ENCODE data around the gene ARL15.

DNA sequence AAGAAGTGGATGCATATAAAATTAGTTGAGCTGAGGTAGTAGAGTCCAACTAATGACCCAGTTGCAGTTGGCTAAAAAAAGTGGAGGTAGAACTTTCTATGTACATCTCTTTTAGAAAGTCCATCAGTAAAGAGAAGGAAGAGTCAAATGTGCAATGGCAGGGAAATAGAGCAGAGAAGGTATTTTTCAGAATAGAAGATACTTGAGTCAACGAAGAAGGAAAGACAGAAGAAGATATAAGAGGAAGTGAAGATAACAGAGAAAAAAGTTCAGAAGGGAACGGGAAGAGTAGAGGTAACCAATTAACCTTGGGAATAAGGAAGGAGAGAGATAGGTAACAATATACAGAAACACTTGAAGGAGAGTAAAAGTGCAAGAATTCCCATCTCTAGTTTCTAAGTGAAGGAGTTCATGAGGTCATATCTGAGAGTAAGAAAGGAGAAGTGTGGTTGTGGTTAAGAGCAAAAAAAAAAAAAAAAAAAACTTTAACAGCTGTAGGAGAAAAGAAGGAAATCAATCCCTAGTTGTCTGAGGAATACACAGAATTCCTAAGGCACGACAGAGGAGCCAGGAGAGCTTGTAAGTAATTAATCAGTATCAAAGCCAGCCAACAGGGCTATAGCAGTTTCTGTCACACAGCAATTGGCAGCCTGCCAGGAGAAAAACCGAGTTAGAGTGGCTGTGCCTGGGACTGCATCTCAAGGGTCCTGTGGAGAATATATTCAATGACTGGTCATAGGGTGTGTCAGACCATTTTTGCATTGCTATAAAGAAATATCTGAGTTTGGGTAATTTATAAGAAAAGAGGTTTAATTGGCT, 61.0 kb downstream of the ARL15 start:
- TF ChIP-seq POLR2A (IDR thresholded peaks at IDR 0.05) (no peak), EP300 (IDR thresholded peaks at IDR 0.05) (no peak)
- TF ChIP-seq, protein P1, sequence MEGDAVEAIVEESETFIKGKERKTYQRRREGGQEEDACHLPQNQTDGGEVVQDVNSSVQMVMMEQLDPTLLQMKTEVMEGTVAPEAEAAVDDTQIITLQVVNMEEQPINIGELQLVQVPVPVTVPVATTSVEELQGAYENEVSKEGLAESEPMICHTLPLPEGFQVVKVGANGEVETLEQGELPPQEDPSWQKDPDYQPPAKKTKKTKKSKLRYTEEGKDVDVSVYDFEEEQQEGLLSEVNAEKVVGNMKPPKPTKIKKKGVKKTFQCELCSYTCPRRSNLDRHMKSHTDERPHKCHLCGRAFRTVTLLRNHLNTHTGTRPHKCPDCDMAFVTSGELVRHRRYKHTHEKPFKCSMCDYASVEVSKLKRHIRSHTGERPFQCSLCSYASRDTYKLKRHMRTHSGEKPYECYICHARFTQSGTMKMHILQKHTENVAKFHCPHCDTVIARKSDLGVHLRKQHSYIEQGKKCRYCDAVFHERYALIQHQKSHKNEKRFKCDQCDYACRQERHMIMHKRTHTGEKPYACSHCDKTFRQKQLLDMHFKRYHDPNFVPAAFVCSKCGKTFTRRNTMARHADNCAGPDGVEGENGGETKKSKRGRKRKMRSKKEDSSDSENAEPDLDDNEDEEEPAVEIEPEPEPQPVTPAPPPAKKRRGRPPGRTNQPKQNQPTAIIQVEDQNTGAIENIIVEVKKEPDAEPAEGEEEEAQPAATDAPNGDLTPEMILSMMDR (IDR thresholded peaks at IDR 0.05) = no peak
